ELF-1 (cell line): ENCODE measurements around the gene ARHGAP24.
A peak's percentile ranks its signal among the peaks of the same experiment; 100 is the strongest.

Source experiments
- DNase-seq: peaks from one replicate; pipeline ENCODE4 v3.0.0-alpha.2; 2016; ENCODE audit warnings: low read depth, low spot score

ARHGAP24 gene

DNA sequence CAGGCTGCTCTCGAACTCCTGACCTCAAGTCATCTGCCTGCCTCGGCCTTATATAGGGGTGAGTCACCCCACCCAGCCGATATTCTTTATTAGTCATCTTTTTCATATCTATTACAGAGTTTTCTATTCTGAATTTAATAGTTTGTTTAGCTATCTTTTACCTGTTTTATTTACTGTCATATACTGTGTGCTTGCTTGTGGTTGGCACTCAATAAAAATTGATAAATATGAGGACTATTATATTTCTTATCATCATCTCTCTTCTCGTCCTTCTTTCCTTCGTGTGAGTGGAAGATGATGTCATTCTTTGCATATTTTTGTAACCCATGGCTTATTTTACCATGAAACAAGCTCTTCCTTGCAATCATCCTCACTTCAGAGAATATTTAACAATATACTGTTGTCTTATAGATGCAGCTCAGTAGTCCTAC lies 265.5 kb downstream of the ARHGAP24 start:
- DNase-seq = no peak

DNA sequence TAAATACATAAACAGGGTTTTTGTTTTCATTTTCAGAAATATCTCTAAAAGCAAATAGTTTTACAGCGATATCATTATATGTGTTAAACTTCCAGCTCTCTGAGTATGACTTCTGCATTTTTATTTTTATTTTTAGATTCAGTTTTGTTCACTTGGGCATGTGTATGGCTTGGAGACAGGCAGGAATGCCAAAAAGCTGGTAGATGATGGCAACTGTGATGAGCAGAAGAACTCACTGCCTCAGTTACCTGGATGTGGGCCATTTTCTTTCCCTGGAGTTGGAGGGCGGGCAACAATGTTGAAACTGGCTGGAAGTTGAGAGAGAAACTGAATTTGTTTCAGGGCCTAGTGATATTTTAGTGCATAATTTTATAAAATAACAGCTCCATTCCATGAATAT lies 266.4 kb downstream of the ARHGAP24 start:
- DNase-seq = no peak

GRCh38 chr4:85741921-85742591 lies 267.1 kb downstream of the ARHGAP24 start:
- DNase-seq = no peak

- DNase-seq = no peak
These were observed 270.0 kb downstream of the ARHGAP24 start for GRCh38 chr4:85744950-85745349.

- no peak for DNase-seq
These were observed 271.0 kb downstream of the ARHGAP24 start for GRCh38 chr4:85745939-85746338.

- DNase-seq = peak; percentile 51
These were observed 273.0 kb downstream of the ARHGAP24 start for GRCh38 chr4:85747882-85748491.

DNA sequence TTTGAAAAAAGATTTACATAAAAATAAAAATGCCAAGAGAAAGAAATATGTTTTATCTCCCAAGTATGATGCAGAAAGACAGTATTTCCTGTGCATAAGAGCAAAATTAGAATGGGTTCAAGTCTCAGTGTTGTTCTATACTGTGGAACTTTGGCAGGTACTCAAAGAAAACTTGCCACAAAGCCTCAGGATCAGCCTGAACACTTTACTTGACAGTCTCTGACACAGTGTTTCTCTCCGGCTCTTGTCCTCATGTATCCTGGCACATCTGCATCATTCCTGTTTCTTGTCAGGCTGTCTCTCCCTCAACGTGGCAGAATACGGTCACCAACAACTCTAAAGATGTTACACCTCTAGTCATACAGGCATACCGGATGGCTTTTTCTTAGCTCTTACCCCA lies 273.7 kb downstream of the ARHGAP24 start:
- no peak for DNase-seq

- no peak for DNase-seq
These were observed 276.9 kb downstream of the ARHGAP24 start for GRCh38 chr4:85751866-85752265.

DNA sequence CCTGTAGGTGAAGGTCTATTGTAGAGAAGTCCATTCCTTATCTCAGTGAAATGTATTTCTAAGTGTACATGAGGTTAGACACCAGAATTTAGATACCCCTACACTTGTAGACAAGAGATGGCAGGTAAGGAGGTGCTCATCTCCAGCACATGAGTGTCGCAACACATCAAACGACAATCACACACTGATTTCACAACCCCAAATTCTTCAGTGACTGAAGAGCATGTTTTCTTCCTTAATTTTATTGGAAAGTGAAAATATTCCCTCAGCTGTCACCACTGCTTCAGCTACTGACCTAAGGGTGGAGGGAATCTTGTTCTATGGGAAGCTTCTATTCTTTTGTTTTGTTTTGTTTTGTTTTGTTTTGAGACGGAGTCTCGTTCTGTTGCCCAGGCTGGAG lies 280.3 kb downstream of the ARHGAP24 start:
- DNase-seq = no peak

- no peak for DNase-seq
These were observed 282.0 kb downstream of the ARHGAP24 start for GRCh38 chr4:85756938-85757337.

- DNase-seq = no peak
These were observed 284.4 kb downstream of the ARHGAP24 start for GRCh38 chr4:85759388-85759787.

DNA sequence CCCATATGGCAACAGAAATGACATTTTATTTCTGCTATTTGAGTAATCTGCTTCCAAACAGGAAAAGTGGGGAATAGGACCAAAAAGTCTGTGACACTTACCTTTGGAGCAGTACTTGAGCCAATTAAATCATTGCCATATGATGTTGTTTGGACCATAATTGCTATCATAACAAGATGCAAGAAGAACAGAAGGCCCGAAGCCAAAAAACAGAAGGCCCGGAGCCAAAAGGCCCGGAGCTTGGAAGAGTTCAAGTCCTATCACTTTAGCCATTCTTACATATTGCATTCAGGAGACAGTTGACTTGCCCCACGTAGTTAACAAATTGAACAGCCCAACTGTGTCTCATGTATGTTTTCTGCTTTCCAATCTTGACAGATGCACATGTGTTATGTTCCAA lies 285.6 kb downstream of the ARHGAP24 start:
- DNase-seq = no peak

DNA sequence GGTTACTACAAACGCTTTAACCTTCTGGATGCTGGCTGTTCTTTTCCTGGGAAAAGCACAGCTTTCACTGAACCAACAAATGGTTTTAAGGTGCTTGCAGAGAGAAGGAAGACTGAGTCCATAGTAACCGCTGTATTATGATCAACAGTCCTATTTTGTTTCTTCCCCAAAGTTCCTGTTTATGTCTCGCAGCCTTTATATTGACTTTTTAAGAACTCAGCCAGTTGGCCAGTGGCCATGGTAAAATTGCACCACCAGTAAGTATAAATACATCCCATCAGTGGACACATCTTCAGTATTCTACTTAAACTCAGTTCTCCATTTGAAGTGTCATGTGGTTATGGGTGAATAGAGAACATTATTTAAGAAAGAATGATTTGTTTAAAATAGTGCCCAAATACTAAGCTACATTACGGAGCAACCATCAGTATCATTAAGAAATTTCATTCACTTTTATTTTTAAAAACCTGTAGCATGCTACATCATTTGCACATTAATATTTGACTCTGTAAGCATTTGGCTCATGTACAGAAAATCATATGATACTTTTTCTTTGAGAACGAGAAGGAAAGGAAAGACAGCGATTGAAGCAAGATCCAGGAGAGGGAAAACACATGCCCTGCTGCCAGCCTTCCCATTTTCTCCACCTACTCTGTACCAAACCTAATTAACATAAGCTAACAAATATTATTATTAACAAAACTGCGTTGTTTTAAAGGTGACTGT lies 287.0 kb downstream of the ARHGAP24 start:
- DNase-seq = no peak

DNA sequence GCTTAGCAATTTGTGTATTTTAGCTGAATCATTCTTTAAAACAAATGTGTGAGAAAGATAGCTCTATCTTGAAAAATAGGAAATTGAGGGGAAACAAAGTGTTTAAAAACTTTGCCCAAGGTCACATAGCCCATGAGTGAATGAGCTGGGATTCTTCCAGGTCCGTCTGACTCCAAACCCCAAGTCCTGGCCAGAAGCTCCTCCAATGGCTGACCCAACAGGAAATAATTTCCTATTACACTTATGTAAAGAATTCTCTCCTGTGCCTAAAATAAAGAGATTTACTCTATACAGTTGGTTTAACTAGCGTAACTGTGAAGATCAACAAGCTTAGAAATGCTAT lies 287.6 kb downstream of the ARHGAP24 start:
- DNase-seq = no peak

DNA sequence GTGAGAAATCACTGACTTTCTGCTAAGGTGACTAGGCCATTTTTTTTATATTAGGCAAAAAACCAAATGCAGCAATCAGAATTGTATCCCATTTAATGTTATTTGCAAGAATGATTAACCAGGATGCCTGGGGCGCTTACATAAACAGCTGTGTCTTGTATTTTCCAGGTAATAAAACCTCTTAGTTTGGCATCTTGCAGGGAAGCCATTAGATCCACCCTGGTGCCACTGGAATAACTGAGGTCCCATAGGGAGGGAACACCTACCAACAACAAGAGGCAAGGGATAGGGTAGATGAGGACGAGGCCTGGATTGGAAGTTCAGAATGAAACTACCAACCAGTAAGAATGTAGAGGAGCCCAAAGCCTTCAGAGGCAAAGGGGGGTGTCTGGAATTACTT lies 288.3 kb downstream of the ARHGAP24 start:
- no peak for DNase-seq

- no peak for DNase-seq
These were observed 292.7 kb downstream of the ARHGAP24 start for GRCh38 chr4:85767649-85768048.

DNA sequence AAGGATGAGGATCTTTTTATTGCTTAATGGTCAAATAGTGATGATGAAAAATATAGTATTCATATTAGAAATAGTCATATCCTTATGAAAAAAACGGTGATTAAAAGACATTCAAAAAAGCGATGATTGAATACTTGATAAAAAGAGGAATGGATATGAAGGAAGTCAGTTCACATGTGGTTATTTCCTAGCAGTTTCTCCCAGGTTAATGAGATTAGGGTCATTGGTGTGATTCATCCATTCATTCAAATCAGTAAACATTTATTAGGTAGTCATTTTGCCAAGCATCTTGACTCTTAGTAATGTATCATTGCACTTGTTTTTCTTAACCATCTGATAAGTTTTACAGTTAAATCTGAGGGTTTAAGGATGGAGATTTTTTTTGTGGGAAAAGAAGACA lies 294.1 kb downstream of the ARHGAP24 start:
- no peak for DNase-seq

DNA sequence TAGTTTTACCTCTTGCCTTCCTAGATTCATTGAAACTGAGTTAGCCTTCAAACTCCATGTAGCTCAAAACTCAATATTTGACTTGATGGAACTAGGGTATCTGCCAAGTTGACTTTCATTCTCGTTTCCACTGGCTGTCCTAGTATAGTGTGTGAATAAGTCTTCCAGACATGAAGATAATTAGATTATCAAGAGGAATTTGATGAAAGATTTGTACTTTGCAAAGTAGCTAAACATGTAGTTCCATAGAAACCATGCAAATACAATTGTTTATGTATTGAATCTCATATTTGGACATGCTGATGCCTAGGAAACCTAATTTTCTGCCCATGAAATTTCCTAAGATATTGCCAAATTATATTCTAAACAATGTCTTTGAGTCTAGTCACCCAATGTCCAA lies 297.5 kb downstream of the ARHGAP24 start:
- no peak for DNase-seq

DNA sequence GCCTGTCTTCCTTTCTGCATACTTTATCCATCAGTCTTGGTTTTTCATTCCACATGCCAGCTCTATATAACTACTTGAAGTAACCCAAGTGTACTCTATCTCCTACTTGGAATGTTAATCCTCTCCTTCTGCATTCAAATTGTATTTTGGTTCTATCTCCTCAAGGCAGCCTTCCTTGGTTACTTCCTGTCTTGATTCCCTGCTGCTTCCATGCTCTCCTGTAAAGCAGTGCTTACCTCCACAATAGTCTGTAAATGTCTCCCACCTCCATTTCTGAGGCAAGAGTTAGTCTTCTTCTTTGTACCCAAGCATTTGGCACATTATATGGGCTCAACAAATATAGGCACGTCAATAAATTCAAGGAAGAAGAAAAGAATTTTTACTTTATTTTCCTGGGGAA lies 298.4 kb downstream of the ARHGAP24 start:
- no peak for DNase-seq

- DNase-seq = peak; percentile 8
These were observed 299.1 kb downstream of the ARHGAP24 start for GRCh38 chr4:85774000-85774399.

DNA sequence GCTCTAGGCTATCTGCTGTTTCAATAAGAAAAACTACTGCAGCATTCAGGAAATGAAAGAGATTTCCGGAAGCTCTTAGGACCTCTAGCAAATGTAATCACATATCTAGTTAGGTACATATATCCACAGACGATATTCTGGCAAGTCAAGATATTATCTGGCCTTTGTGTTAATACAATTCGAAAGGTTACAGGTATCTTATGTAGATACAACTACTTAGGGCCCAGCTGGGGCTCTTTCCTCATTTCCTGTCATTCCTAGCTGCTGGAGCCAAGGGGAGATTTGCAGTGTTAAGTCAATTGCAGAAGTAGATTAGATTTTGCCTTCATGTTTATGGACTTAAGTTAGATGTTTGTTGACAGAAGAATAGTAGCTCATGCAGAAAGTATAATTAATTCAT lies 299.5 kb downstream of the ARHGAP24 start:
- DNase-seq = no peak

DNA sequence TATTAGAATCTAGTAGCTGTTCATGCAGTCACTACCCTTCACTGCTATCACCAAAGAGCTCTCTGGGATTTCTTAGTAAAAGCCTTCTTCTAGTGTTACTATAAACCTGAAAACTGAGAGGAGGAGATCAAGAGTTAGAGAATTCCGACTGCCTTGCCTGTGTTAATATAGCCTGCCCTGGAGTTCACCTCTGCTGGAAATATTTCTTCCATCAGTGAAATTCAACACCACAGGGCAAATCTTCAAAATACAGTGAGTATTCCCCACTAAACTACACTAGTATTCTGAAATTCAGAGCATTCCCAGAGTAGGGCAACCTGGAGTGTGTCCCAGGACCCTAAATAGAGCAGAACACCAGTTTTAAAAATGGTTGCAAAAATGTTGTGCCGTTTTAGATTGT lies 301.1 kb downstream of the ARHGAP24 start:
- no peak for DNase-seq

DNA sequence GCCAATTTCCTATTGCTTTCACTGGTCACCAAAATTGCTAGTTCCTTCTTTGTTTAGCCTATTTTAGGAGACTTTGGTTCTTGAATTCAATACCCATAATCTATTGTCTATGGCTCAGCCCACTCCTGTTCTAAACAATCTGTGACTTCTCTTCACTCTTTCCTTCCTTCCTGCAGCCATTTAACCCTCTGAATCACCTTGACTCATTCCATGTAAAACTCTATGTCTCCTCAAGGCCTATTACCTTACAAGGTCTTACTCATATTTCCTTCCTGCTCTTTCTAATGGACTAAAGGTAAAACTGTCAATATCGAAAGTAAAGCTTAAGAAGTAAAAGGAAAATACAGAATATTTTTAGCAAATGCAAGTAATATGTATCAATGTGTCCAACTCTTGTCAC lies 301.6 kb downstream of the ARHGAP24 start:
- DNase-seq = no peak
